ENCODE results near the gene HPCA. TPM values are rescaled to one million over a fixed set of nuclear protein-coding genes. Genes with fewer than 3 reads are reported as not detected.

HPCA gene
- total and polyA plus RNA-seq, 2 of the 4 experiments (the other 2 are of a cell fraction), result 0.22 TPM; not detected in 1

DNA sequence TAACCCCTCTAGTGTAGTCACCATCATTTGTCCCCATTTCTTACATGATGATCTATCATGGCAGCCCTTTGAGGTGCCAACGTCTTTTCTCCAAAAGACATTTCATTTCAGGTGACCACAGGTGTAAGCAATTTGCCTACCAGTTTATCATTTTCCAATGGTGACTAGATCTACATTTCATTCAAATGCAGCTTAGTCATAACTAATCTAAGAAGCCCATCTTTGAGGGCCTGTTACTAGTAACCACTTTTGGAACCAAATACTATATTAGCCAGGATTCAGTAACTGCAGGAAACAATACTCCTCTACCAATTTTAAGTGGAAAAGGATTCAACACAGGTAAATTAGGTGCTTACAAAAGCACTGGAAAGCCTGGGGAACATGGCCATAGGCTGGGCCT, 45.5 kb downstream of the HPCA start:
- ATAC-seq (ENCODE audit: low read depth) (no peak), DNase-seq (no peak)
- Histone ChIP-seq H3K4me1 (ENCODE audit: control insufficient read depth, insufficient read depth, low read length) (0 out of 2 replicates have a peak, but pooled peaks cover 2% of the 10 kb centered on the region), H3K18ac (ENCODE audit: low read depth, low read length) (no peak overlapping the region), H4K91ac (ENCODE audit: insufficient read depth, low read depth, low read length) (no peak overlapping the region), H2BK15ac (ENCODE audit: low read depth, low read length) (no peak overlapping the region), H3K23ac (ENCODE audit: low read depth, low read length) (no peak overlapping the region), H2BK20ac (ENCODE audit: low read depth, low read length) (no peak overlapping the region), H3K27ac (ENCODE audit: insufficient read depth, low read length) (no peak overlapping the region), H4K5ac (ENCODE audit: low read depth, low read length) (no peak overlapping the region), H3K4me2 (ENCODE audit: low read depth, low read length) (no peak overlapping the region), H2BK5ac (ENCODE audit: low read depth, low read length, poor library complexity, severe bottlenecking) (no peak overlapping the region), H3K79me1 (ENCODE audit: low read depth in 1 of 2, low read length in 2 of 2) (no peaks in the 10 kb centered on the region), H4K8ac (ENCODE audit: low read depth in 2 of 2, low read length in 2 of 2) (no peak overlapping the region), H2AFZ (replicated peaks; ENCODE audit: low read length, poor library complexity) (no peak overlapping the region), H3K14ac (replicated peaks; ENCODE audit: low read depth, low read length) (no peak overlapping the region), H3K9ac (ENCODE audit: low read depth, low read length) (no peak overlapping the region), H3K4me3 (ENCODE audit: insufficient read depth, low read depth, low read length) (no peak overlapping the region), H2AK5ac (ENCODE audit: low read depth, low read length) (no peak overlapping the region), H2AK9ac (replicated peaks; ENCODE audit: low read depth, low read length, poor library complexity) (no peak overlapping the region), H4K20me1 (ENCODE audit: insufficient read depth, low read length) (no peaks in the 10 kb centered on the region), H3K4ac (ENCODE audit: low read depth, low read length) (no peak overlapping the region), H3K27me3 (ENCODE audit: control insufficient read depth, insufficient read depth, low read length) (no peaks in the 10 kb centered on the region; the same call in 1 of the 2 replicates), H3K56ac (ENCODE audit: extremely low read depth, insufficient read depth, low read length) (no peak overlapping the region), H2BK120ac (ENCODE audit: low read depth, low read length) (no peak overlapping the region), H3K36me3 (ENCODE audit: control insufficient read depth, insufficient read depth, low read length) (peaks cover 4% of the 10 kb centered on the region), H3K9me1 (ENCODE audit: insufficient read depth, low read length) (no peaks in the 10 kb centered on the region; the same call in 1 of the 2 replicates), H3K9me3 (ENCODE audit: control insufficient read depth, insufficient read depth, low read length) (no peaks in the 10 kb centered on the region)
- WGBS, 2 experiments (ENCODE audit: extremely low coverage in 2 of 2, insufficient read length in 1 of 2), result 100% methylated on average over 1 of the region's 1 CpG; no CpG with 5 or more reads in 1 of the 2 experiments
- intact Hi-C loops (cut with micrococcal nuclease) (no loop called here), in situ Hi-C loops (cut with MboI; ENCODE audit: low sequenced_read_pairs) (loop anchor here (5.0 to 10.0 kb wide), 2 partner anchors 76 to 123 kb away; no protein-coding TSS in a partner anchor), dilution Hi-C loops (cut with HindIII; ENCODE audit: low sequenced_read_pairs, unreplicated experiment) (no loop called here)
- no TSS peak for BruUV-seq (replicated peaks)
- TF ChIP-seq, protein P1, sequence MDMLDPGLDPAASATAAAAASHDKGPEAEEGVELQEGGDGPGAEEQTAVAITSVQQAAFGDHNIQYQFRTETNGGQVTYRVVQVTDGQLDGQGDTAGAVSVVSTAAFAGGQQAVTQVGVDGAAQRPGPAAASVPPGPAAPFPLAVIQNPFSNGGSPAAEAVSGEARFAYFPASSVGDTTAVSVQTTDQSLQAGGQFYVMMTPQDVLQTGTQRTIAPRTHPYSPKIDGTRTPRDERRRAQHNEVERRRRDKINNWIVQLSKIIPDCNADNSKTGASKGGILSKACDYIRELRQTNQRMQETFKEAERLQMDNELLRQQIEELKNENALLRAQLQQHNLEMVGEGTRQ (IDR thresholded peaks at IDR 0.05; ENCODE audit: low read depth, low read length), result no peak
- TF ChIP-seq NFE2L2 (IDR thresholded peaks at IDR 0.05; ENCODE audit: low read depth, low read length) (no peak), RAD21 (IDR thresholded peaks at IDR 0.05; ENCODE audit: low read length) (no peak), BHLHE40 (IDR thresholded peaks at IDR 0.05; ENCODE audit: low read depth, low read length) (no peak), MXI1 (IDR thresholded peaks at IDR 0.05; ENCODE audit: borderline replicate concordance, low read depth, low read length) (no peak), CHD1 (IDR thresholded peaks at IDR 0.05; ENCODE audit: low read depth, low read length) (no peak), POLR2A (IDR thresholded peaks at IDR 0.05; ENCODE audit: low read depth, low read length) (no peak), RCOR1 (IDR thresholded peaks at IDR 0.05; ENCODE audit: insufficient replicate concordance, low read length) (no peak), MAZ (IDR thresholded peaks at IDR 0.05; ENCODE audit: borderline replicate concordance, low read depth, low read length) (no peak), MAFK (IDR thresholded peaks at IDR 0.05; ENCODE audit: low read depth, low read length) (no peak), RFX5 (IDR thresholded peaks at IDR 0.05; ENCODE audit: low read depth, low read length) (no peak), FOS (IDR thresholded peaks at IDR 0.05; ENCODE audit: low read depth, low read length) (no peak), SMC3 (IDR thresholded peaks at IDR 0.05; ENCODE audit: low read depth, low read length) (no peak), CEBPB (IDR thresholded peaks at IDR 0.05; ENCODE audit: low read depth, low read length) (no peak)
- TF ChIP-seq, protein P2, sequence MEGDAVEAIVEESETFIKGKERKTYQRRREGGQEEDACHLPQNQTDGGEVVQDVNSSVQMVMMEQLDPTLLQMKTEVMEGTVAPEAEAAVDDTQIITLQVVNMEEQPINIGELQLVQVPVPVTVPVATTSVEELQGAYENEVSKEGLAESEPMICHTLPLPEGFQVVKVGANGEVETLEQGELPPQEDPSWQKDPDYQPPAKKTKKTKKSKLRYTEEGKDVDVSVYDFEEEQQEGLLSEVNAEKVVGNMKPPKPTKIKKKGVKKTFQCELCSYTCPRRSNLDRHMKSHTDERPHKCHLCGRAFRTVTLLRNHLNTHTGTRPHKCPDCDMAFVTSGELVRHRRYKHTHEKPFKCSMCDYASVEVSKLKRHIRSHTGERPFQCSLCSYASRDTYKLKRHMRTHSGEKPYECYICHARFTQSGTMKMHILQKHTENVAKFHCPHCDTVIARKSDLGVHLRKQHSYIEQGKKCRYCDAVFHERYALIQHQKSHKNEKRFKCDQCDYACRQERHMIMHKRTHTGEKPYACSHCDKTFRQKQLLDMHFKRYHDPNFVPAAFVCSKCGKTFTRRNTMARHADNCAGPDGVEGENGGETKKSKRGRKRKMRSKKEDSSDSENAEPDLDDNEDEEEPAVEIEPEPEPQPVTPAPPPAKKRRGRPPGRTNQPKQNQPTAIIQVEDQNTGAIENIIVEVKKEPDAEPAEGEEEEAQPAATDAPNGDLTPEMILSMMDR (conservative IDR thresholded peaks at IDR 0.05; ENCODE audit: low read depth, low read length), result no peak
- TF ChIP-seq, protein P3, sequence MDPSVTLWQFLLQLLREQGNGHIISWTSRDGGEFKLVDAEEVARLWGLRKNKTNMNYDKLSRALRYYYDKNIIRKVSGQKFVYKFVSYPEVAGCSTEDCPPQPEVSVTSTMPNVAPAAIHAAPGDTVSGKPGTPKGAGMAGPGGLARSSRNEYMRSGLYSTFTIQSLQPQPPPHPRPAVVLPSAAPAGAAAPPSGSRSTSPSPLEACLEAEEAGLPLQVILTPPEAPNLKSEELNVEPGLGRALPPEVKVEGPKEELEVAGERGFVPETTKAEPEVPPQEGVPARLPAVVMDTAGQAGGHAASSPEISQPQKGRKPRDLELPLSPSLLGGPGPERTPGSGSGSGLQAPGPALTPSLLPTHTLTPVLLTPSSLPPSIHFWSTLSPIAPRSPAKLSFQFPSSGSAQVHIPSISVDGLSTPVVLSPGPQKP (IDR thresholded peaks at IDR 0.05; ENCODE audit: borderline replicate concordance, low read depth, low read length), result no peak
- CTCF ChIA-PET, result interaction anchor here (0.5 to 1.6 kb wide), 3 partner anchors 10 to 163 kb away, joined by 3 to 6 read pairs (median 3); no protein-coding TSS in a partner anchor
- POLR2A ChIA-PET (ENCODE audit: unreplicated experiment), result no interaction called here

Measured in IMR-90 (cell line).